ENCODE data around the gene PDE6B. TPM values are rescaled to one million over a fixed set of nuclear protein-coding genes. Genes with fewer than 3 reads are reported as not detected.
A peak's percentile ranks its signal among the peaks of the same experiment; 100 is the strongest.
"Not testable (repeated sequence)": the region's sequence is repeated elsewhere in the genome, so short reads cannot be mapped to it uniquely, and the experiment has no call there.

Gene PDE6B
- total RNA-seq, 1 donor from 2014 or later: 14.5 TPM

DNA sequence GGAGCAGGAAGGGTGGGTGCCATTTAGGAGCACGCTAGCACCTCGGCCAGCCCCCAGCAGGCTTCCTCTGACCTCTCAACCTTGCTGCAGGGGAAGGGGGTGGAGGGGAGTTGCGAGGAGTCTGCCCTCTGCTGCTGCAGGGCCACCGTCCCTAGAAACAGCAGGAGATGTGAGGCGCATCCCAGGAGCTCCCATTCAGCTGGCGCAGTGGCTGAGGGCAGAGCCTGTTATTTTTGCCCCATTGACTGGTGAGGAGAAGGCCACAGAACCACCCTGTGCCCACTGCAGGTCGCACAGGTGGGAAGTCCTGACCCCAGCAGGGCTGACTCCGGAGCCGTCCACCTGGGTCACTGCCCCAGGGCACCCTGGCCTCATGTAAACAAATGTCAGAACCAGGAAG lies 8.0 kb downstream of the PDE6B start:
- Mint-ChIP-seq H3K4me3 (no peak overlapping the region), H3K4me1 (no peaks in the 10 kb centered on the region), H3K9me3 (peaks cover 3% of the 10 kb centered on the region), H3K36me3 (ENCODE audit: low read depth) (no peaks in the 10 kb centered on the region), H3K27ac (no peak overlapping the region), H3K27me3 (no peaks in the 10 kb centered on the region)
- DNase-seq: no peak
- intact Hi-C loops (cut with micrococcal nuclease): no loop called here

DNA sequence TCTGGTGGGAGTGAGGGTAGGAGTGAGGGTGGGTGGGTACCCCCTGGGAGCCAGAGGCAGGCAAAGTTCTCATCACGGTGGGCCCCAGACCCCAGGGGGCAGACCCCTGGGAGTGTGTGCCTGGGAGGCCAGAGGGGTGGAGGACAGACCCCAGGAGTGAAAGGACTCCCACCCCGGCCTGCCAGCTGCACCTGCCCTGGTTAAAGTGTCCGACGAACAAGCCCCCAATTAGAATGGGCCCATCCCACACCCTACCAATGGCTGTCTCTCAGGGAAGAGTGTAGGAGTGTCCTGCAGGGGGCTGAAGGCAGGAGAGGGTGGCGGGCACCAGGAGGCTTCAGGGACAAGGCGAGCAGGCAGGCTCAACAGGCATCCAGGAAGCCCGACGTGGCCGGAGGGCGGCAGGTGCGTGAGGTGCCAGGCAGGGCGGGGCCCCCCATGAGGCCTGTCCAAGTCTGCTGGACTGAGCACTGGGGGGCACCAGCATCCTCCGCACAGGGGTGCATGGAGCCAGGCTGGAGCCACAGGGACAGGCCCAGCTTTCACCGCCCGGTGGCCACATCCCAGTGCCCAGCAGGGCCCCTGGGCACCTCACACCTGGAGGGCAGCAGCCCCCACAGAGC lies 8.7 kb downstream of the PDE6B start:
- H3K27ac Mint-ChIP-seq: no peak overlapping the region
- no peak for DNase-seq
- no peaks in the 10 kb centered on the region for H3K36me3 Mint-ChIP-seq (ENCODE audit: low read depth)
- H3K27me3 Mint-ChIP-seq: no peaks in the 10 kb centered on the region
- intact Hi-C loops (cut with micrococcal nuclease): no loop called here
- H3K4me3 Mint-ChIP-seq: no peak overlapping the region
- H3K4me1 Mint-ChIP-seq: no peaks in the 10 kb centered on the region
- peaks cover 3% of the 10 kb centered on the region for H3K9me3 Mint-ChIP-seq

DNA sequence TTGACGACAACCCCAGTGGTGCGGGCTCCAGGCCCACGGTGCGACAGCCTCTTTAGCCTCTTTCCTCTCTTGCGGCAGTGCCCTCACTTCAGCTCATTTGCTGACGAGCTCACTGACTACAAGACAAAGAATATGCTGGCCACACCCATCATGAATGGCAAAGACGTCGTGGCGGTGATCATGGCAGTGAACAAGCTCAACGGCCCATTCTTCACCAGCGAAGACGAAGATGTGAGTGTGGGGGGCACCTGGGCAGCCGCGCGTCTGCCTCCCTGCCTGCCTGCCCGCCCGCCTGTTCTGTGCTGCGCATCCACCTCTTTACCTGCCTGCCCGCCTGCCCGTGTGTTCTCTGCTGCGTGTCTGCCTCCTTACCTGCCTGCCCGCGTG lies 9.2 kb downstream of the PDE6B start:
- no peak overlapping the region for H3K4me3 Mint-ChIP-seq
- no peak overlapping the region for H3K27ac Mint-ChIP-seq
- peaks cover 3% of the 10 kb centered on the region for H3K9me3 Mint-ChIP-seq
- intact Hi-C loops (cut with micrococcal nuclease): no loop called here
- H3K36me3 Mint-ChIP-seq (ENCODE audit: low read depth): no peaks in the 10 kb centered on the region
- no peaks in the 10 kb centered on the region for H3K27me3 Mint-ChIP-seq
- DNase-seq: no peak
- H3K4me1 Mint-ChIP-seq: no peaks in the 10 kb centered on the region

DNA sequence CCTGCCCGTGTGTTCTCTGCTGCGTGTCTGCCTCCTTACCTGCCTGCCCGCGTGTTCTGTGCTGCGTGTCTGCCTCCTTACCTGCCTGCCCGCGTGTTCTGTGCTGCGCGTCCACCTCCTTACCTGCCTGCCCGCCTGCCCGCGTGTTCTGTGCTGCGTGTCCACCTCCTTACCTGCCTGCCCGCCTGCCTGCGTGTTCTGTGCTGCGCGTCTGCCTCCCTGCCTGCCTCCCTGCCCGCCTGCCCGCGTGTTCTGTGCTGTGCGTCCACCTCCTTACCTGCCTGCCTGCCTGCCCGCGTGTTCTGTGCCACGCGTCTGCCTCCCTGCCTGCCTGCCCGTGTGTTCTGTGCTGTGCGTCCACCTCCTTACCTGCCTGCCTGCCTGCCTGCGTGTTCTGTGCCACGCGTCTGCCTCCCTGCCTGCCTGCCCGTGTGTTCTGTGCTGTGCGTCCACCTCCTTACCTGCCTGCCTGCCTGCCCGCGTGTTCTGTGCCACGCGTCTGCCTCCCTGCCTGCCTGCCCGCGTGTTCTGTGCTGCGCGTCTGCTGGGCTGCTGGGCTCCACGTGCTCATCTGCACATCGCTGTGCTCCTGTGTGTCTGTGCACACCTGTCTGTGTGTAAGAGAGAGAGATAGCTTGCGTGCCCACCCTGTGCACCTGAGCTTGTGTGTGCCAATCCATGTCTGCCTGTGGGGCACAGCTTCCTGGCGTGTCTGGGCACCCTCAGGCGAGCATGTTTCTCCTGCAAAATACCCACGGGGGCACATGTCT lies 9.9 kb downstream of the PDE6B start:
- H3K4me1 Mint-ChIP-seq; H3K36me3 Mint-ChIP-seq (ENCODE audit: low read depth); H3K4me3 Mint-ChIP-seq; intact Hi-C loops (cut with micrococcal nuclease); H3K27me3 Mint-ChIP-seq; DNase-seq; H3K27ac Mint-ChIP-seq; H3K9me3 Mint-ChIP-seq: not testable (repeated sequence)

DNA sequence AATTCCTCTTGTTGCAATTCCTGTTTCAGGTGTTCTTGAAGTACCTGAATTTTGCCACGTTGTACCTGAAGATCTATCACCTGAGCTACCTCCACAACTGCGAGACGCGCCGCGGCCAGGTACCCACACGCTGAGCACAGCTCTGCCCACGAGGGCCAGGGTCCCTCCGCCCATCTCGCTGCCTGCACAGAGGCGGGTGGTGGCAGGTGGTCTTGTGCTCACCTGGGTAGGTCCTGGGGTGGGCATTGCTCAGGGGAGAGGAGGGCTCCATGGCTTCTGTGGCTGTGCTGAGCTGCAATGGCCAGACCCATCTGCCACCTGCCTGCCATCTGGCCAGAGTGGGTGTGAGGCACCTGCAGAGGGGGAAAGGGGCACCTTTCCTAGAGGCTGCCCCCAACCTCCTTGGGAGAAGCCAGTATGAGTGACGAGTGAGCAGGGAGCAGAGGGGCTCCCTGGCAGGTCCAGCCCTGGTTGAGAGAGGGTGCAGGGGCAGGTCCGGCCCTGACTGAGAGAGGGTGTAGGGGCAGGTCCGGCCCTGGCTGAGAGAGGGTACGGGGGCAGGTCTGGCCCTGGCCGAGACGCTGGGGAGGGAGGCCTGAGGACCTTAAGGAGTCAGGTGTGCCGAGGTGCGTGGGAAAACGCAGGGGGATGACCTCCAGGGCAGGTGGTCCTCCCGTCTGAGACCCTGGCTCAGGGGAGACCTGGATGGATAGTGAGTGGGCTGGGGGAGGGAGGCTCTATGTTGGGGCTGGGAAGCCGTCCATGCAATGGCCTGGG lies 10.7 kb downstream of the PDE6B start:
- Mint-ChIP-seq H3K36me3 (ENCODE audit: low read depth) (no peaks in the 10 kb centered on the region), H3K4me1 (no peaks in the 10 kb centered on the region), H3K27me3 (no peaks in the 10 kb centered on the region), H3K4me3 (no peak overlapping the region), H3K27ac (no peak overlapping the region), H3K9me3 (peaks cover 7% of the 10 kb centered on the region)
- no peak for DNase-seq
- intact Hi-C loops (cut with micrococcal nuclease): no loop called here

DNA sequence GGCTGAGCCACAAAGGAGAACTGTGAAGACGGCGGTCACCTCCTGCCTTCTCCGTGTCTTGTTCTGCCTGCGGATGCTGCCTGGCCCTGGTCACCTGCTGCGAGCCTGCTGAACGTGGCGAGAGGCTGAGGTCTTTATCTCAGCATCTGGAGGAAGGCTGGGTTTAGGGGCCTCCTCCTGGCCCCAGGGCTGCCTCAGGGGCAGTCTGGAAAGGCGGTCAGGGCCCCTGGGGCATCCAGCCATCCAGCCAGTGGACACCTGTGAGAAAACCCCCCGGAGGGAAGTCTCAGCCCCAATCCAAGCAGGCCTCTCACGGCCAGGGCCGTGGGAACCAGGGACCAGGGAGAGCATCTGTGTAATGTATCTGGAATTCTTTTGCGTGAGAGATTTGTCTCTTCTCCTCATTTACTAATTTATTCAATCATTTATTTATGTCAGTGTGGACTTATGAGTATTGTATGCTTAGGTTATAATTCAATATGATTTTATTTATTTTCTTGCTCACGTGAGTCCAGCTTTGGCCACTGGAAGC lies 11.3 kb downstream of the PDE6B start:
- Mint-ChIP-seq H3K27me3 (no peaks in the 10 kb centered on the region), H3K4me1 (no peaks in the 10 kb centered on the region), H3K36me3 (ENCODE audit: low read depth) (no peaks in the 10 kb centered on the region), H3K4me3 (no peak overlapping the region), H3K27ac (no peak overlapping the region), H3K9me3 (peaks cover 7% of the 10 kb centered on the region)
- intact Hi-C loops (cut with micrococcal nuclease): no loop called here
- no peak for DNase-seq

DNA sequence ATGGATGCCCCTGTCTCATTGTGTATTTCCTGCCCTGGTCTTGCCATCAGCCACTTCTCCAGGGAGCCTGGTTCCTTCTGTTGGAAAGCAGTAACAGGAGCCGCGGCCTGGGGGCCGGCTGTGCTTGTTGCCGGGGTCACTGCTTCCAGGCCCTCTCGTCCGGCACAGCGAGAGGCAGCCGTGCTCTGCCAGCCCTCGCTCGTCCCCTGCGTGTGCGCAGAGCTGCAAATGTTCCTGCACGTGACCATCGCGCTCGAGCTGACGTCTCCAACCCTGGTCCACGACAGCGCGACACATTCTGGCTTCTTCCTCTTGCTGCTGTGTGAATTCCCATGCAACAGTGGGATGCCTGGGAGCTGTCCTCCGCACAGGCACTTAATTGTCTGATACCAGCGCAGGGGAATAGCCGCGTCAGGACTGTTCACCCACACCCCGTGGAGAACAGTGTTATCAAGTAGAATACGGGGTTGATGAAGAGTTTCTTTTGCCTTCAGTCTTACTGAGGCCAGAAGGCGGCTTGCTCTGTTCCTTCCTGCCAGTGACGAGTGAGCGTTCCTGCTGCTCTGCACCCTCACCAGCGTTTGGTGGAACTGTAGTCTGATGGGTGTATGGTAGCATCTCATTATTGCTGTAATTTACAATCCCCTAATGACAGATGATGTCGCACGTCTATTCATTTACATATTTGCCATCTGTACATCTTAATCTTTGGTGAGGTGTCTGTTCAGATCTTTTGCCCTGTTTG lies 12.3 kb downstream of the PDE6B start:
- H3K9me3 Mint-ChIP-seq: peaks cover 7% of the 10 kb centered on the region
- no peak for DNase-seq
- intact Hi-C loops (cut with micrococcal nuclease): no loop called here
- H3K27ac Mint-ChIP-seq: no peak overlapping the region
- no peaks in the 10 kb centered on the region for H3K36me3 Mint-ChIP-seq (ENCODE audit: low read depth)
- H3K27me3 Mint-ChIP-seq: no peaks in the 10 kb centered on the region
- no peaks in the 10 kb centered on the region for H3K4me1 Mint-ChIP-seq
- H3K4me3 Mint-ChIP-seq: no peak overlapping the region

DNA sequence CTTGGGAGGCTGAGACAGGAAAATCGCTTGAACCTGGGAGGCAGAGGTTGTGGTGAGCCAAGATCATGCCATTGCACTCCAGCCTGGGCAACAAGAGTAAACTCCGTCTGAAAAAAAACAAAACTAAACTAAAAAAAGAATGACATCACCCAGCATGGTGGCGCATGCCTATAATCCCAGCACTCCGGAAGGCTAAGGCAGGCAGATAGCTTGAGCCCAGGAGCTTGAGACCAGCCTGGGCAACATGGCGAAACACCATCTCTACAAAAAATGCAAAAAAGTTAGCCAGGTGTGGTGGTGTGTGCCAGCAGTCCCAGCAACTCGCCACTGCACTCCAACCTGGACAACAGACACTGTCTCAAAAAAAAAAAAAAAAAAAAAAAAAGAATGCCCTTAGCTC lies 17.0 kb downstream of the PDE6B start:
- H3K4me1 Mint-ChIP-seq; H3K27me3 Mint-ChIP-seq; H3K36me3 Mint-ChIP-seq (ENCODE audit: low read depth); DNase-seq; intact Hi-C loops (cut with micrococcal nuclease); H3K4me3 Mint-ChIP-seq; H3K27ac Mint-ChIP-seq: not testable (repeated sequence)
- peaks cover 11% of the 10 kb centered on the region for H3K9me3 Mint-ChIP-seq

DNA sequence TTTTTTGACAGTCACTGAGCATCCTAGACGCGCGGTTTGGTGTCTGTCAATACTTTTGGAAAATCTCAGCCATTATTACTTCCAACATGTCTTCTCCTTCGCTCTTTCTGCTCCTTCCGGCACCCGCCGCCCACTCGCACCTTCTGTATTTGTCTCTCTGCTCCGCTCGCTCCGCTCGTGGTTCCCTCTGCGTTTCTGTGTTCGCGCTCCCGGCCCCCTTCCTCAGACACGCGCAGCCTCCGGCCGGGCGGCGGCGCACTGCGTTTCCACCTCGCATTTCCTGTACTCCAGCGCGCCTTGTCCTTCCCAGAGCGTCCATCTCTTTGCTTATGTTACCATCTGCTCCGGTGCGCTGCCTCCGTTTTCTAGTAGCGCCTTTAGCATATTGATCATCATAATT lies 21.1 kb downstream of the PDE6B start:
- H3K4me1 Mint-ChIP-seq: peaks cover 4% of the 10 kb centered on the region
- H3K27ac Mint-ChIP-seq: peak overlapping the region; percentile 80
- intact Hi-C loops (cut with micrococcal nuclease): no loop called here
- no peaks in the 10 kb centered on the region for H3K27me3 Mint-ChIP-seq
- no peak for DNase-seq
- H3K9me3 Mint-ChIP-seq: peaks cover 6% of the 10 kb centered on the region
- peak overlapping the region; percentile 74 for H3K4me3 Mint-ChIP-seq
- H3K36me3 Mint-ChIP-seq (ENCODE audit: low read depth): no peaks in the 10 kb centered on the region

DNA sequence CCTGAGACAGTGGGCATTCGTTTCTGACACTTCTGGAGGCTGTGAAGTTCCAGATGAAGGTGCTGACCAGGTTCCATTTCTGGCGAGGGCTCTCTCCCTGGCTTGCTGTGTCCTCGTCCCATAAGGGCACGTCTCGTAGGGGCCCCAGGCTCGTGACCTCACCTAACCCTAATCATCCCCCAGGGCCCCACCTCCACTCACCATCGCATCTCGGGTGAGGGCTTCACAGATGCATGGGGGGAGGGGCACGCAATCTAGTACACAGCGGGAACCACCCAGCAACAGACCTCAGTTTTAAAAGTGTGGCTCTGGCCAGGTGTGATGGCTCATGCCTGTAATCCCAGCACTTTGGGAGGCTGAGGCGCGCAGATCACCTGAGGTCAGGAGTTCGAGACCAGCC lies 22.1 kb downstream of the PDE6B start:
- H3K9me3 Mint-ChIP-seq: peaks cover 3% of the 10 kb centered on the region
- H3K36me3 Mint-ChIP-seq (ENCODE audit: low read depth): no peaks in the 10 kb centered on the region
- no peaks in the 10 kb centered on the region for H3K27me3 Mint-ChIP-seq
- H3K4me1 Mint-ChIP-seq: peaks cover 4% of the 10 kb centered on the region
- intact Hi-C loops (cut with micrococcal nuclease): no loop called here
- DNase-seq: no peak
- no peak overlapping the region for H3K27ac Mint-ChIP-seq
- H3K4me3 Mint-ChIP-seq: no peak overlapping the region

DNA sequence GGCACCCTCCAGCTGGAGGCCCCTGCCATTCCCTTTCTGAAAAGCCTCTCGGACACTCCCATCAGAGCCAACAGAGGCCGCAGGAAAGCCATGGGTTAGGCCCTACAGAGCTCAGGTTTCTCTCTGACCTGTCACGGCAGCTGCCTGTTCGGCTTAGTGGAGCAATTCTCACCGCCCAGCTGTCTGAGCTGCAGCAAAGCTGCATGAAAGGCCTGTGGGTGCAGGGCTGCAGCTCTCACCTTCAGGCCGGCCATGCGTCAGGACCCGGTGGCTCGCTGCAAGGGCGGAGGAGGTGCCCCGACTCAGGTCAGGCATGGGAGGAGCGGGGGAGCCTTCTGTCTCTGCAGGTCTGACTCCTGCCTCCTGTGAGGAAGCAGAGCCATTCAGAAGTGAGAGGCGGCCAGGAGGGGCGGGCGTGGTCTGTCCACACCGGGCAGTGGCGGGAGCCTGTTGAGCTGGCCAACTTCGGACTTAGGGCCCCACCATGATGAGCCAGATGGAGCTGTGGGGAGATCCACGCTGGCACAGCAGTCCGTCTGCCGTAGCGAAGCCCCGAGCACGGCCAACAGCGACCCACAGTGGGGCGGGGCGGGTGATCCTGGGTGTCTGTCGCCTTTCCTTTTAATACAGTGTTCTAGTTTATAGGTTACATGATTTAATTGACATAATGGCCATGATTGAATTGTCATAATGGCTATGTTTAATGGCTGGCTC lies 23.4 kb downstream of the PDE6B start:
- intact Hi-C loops (cut with micrococcal nuclease): no loop called here
- Mint-ChIP-seq H3K36me3 (ENCODE audit: low read depth) (no peaks in the 10 kb centered on the region), H3K27ac (no peak overlapping the region), H3K4me1 (peaks cover 4% of the 10 kb centered on the region), H3K9me3 (peaks cover 3% of the 10 kb centered on the region), H3K27me3 (no peaks in the 10 kb centered on the region), H3K4me3 (no peak overlapping the region)
- DNase-seq: no peak

DNA sequence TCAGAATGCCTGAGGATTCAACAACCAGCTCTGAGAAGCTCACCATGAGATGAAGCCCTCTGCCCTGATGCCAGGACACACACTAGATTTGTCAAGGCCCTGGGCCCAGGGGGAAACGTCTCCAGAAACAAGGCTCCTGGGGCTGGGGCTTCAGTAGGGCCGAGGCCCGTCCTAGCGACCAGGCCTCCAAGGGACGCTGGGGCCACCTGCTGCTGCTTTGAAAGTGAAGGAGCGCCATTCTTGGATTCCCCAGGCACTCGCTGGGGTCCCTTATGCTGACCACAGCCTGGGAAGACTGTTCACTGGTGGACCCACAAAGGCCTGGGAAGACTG lies 23.9 kb downstream of the PDE6B start:
- H3K36me3 Mint-ChIP-seq (ENCODE audit: low read depth): no peaks in the 10 kb centered on the region
- intact Hi-C loops (cut with micrococcal nuclease): no loop called here
- H3K4me3 Mint-ChIP-seq: no peak overlapping the region
- no peak overlapping the region for H3K27ac Mint-ChIP-seq
- no peaks in the 10 kb centered on the region for H3K27me3 Mint-ChIP-seq
- peaks cover 4% of the 10 kb centered on the region for H3K4me1 Mint-ChIP-seq
- peaks cover 3% of the 10 kb centered on the region for H3K9me3 Mint-ChIP-seq
- no peak for DNase-seq

DNA sequence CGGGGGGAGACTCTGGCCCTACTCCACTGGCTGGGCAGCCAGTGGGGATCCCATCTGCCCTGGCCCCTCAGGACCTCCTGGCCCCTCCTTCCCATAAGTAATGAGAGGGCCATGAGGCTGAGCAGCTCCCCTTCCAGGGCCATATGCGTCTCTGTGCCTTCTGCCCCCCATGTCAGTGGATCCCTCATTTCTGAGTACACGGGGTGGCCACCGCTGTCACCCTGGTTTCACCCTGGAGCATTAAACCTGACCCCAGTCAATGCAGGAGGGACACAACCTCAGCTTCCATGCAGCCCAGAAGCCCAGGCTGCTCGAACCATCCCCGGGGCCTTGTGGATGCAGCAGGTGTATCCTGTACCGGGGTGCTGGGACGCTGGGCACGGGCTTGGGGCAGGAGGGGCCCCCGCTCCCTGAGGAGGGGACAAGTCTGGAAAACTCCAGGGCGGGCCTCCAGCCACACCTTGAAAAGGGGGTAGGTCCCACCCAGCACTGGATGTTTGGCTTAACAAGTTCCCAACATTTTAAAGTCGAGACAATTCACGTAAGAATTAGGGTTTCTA lies 24.5 kb downstream of the PDE6B start:
- Mint-ChIP-seq H3K27ac (no peak overlapping the region), H3K27me3 (no peaks in the 10 kb centered on the region), H3K4me1 (peaks cover 4% of the 10 kb centered on the region), H3K9me3 (peaks cover 3% of the 10 kb centered on the region), H3K4me3 (no peak overlapping the region), H3K36me3 (ENCODE audit: low read depth) (no peaks in the 10 kb centered on the region)
- no peak for DNase-seq
- intact Hi-C loops (cut with micrococcal nuclease): no loop called here
